ENCODE measurements around the gene SUFU.

- no peak for TF ChIP-seq CTCF (IDR thresholded peaks at IDR 0.05)
- no peak for TF ChIP-seq POLR2A (IDR thresholded peaks at IDR 0.05)
Observed at GRCh38 chr10:102502029-102502336, 1.8 kb upstream of the SUFU start.

Data from Peyer's patch (tissue), 4 donors.